HG03521 (cell line): ENCODE measurements around the gene PEAR1.
"Not testable (repeated sequence)": the region's sequence is repeated elsewhere in the genome, so short reads cannot be mapped to it uniquely, and the experiment has no call there.

Experiments
- ATAC-seq: cut with Tn5 transposase; IDR thresholded peaks from one replicate; pipeline ENCODE4 v1.9.1; 2021; ENCODE audit warnings: mild to moderate bottlenecking, moderate library complexity; ENCODE audit not compliant: unreplicated experiment

Gene PEAR1

DNA sequence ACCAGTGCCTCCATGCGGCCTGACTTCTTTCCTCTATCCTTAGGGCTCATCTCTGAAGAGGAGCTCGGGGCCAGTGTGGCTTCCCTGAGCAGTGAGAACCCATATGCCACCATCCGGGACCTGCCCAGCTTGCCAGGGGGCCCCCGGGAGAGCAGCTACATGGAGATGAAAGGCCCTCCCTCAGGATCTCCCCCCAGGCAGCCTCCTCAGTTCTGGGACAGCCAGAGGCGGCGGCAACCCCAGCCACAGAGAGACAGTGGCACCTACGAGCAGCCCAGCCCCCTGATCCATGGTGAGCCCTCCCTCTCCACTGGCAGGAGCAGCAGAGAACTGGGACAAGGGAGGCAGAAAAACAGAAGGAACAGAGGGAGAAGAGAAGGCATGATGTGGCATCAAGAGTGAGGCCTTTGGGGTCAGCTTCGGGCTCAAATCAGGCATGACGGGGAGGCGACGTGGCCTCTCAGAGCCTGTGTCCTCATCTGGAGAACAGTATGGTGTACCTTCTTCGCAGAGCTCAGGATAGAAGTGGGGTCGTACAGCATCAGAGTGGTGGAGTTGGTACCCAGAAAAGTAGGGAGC lies 20.4 kb downstream of the PEAR1 start:
- no peak for ATAC-seq

DNA sequence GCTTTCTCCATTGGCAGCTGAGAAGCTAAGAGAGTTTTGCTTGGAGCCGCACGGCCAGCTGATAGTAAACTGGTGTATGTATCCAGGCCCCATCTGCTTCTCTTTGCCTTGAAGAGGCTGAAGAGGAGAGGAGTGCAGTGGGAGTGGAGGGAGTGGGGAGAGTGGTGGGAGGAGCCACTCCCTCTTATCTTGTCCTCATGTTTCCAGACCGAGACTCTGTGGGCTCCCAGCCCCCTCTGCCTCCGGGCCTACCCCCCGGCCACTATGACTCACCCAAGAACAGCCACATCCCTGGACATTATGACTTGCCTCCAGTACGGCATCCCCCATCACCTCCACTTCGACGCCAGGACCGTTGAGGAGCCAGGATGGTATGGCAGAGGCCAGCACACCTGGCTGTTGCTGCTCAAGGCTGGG lies 20.9 kb downstream of the PEAR1 start:
- ATAC-seq: no peak

DNA sequence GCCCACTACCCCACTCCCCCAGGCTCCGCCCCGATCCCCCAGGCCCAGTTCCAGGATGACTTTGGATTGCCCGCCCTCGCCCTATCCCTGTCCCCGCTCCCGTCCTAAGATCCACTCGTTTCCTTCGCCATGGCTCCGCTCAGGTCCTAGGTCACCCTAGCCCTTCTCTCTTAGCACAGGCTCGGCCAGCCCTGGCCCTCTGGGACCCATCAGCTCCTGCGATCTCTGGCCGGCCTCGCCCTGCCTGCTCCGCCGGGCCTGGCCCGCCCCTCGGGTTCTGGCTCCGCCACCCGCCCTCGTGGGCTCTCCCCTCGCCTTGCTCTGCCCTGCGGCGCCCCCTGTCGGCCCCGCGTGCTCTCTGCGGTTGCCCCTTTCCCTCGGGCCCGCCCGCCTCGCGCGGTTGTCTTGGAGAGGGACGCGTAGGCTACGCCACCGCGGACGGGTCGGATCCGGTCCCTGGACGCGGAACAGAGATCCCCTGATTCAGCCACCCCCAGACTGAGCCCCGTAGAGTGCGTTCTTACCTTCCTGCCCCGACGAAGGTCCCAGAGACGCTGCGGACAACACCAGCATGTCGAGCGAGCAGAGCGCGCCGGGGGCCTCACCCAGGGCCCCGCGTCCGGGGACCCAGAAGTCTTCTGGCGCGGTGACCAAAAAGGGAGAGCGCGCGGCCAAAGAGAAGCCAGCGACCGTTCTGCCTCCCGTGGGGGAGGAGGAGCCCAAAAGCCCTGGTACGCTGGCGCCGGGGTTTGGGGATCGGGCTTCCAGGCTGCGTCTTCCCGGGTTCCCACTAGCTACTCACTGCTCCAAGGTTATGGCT lies 26.9 kb downstream of the PEAR1 start, which contains the start of gene LRRC71:
LRRC71 (plus strand) TSS at position 400 of the 820 bp plus-strand sequence; CDS start at position 572, 172 bp downstream.
- no peak for ATAC-seq

DNA sequence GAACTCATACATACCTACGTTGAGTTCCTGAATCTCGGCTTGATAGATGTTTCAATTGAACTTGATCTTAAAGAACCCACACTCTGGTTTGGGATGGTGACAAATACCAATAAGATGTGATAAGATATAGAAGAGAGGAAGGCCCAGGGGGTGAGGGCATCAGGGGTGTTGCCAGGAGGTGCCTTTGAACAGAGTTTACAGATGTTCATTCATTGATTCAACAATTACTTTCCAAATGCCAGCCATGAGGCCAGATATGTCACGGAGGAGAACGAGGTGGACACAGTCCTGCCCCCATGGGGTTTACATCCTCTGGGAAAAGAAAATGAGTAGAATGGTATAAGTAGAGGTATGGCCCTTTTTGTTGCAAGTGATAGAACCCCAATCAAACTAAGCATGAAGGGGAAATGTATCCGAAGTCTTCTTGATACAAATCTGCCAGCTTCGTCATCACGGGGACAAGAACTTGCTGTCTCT lies 27.6 kb downstream of the PEAR1 start:
- no peak for ATAC-seq

DNA sequence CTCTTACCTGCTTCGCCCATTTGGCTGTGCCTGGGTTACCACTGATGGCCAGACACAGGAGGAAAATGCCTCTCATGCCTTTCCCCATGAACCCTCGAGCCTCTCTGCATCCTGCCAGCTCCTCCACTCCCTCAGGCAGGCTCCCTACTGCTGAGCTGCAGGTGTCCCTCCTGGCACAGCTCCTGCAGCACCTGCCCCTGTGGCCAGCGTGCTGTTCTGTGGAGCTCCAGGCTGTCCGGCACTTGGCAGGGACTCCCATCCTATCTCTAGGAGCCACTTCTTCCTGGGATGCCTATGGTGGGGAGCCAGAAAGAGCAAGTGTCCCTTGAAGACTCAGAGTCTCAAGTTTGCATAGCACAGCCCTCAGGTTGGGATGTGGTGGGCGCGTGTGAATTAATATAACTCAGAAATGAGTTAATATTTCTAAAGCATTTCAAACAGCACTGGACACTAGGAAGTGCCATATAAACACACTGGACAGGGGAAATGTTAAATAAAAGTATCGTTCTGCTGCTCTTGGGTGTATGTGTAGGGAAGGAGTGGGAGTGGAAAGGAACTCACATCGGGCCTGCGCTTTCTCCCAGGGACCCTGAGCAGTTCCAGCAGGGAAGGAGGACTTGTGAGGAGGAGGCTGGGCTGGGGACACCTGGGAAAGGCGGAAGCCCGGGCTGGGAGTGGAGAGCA lies 29.6 kb downstream of the PEAR1 start:
- ATAC-seq: no peak

DNA sequence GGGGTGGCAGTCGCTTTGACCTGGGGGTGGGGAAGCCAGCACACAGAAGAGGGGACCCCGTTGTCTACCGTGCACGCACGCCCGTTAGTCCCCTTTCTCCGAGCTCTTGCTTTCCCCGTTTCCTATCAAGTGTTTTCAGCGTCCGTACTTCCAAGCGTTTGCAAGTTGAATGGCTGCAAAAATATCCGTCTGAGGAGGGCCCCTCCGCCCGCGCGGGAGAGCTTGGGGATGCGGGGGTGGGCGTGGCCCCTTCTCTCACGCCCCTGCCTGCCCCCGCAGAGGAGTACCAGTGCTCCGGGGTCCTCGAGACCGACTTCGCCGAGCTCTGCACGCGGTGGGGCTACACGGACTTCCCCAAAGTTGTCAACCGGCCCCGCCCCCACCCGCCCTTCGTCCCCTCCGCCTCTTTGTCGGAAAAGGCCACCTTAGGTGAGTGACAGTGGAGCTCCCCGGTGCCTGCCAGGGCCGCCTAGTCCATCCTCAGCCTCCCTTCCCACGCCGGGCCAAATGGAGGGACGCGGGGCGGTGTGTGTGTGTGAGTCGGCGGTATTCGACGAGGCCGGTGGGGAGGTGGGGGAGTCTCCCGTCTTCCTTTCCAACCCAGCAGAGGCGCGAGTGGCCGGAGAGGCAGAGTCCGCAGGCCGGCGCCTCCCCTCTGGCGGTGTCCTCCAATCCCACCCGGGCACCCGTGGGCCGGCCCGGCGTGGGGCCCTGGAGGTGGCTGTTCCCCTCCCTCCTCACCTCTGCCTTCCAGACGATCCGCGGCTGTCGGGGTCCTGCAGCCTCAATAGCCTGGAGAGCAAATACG lies 30.4 kb downstream of the PEAR1 start:
- no peak for ATAC-seq

DNA sequence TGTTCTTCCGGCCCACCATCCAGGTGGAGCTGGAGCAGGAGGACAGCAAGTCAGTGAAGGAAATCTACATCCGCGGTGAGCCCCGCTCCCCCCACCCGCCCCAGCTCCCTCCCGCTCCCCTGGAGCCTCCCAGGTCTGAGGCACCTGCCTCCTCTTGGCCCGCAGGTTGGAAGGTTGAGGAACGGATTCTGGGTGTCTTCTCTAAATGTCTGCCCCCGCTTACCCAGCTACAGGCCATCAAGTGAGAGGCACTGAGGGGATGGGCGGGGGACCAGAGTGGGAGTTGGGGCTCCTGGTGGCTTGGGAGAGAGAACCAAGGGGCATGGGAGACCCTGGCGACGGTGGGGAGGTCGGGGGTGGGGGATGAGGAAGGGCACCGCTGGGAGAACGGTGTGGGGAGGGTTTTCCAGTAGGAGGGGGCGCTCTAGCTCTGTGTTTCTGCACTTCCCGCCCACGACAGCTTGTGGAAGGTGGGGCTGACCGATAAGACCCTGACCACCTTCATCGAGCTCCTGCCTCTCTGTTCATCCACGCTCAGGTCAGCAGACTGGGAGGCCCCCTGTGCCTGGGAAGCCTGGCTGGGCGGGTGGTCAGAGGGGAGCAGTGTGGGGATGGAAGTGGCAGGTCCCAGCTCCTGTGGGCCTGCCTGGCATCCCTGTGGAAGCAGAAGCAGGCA lies 31.1 kb downstream of the PEAR1 start:
- no peak for ATAC-seq

DNA sequence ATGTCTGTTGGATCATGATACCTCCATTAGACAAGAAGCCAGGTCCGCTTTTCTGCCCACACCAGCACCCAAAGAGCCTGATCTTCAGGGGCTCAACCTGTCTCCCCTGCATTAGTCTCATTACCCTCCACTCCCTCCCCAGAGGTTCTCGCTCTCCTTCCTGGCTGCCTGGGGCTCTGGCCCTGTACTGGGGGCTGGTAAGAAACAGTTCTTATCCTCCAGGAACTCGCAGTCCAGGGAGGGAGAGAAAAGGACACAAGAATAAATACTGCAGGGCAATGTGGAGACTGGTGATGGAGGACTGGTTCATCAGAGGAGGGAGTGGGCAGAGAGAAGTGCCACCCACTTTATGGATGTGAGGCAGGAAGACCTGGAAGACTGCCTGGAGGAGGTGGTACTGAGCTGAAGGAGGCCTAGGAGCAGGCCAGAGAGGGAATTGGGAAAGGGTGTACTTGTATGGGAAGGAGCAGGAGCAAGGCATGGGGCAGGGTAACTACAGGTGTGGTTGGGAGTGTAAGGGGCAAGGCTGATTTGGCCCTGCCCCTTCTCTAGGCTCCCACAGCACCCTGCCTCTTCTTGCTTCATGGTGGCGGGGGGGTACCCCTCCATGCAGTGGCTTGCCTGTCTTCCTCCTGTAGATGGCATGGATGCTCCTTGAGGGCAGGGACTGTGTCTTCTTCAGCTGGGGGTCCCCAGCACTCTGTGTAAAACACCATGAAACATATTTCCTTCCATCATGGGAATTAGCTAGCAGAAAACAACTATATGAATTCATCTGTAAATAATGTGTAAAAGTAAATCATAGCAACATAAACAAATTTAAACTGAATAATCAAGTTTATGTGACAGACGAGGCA lies 31.9 kb downstream of the PEAR1 start:
- ATAC-seq: no peak

DNA sequence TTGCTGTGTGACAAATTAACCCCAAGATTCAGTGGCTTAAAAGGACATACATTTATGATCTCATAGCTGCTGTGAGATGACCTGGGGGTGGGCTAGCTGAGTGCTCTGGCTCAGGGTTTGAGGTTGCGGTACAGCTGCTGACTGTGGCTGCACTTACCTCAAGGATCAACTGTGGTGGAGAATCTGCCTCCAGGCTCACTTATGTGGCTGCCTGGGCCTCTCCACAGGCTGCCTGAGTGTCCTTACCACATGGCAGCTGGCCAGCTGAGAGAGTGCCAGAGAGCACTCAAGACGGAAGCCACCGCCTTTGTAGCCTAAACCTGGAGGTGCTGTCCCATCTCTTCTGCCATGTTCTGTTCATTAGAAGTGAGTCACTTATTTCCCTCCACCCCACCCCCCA lies 32.7 kb downstream of the PEAR1 start:
- ATAC-seq: no peak

DNA sequence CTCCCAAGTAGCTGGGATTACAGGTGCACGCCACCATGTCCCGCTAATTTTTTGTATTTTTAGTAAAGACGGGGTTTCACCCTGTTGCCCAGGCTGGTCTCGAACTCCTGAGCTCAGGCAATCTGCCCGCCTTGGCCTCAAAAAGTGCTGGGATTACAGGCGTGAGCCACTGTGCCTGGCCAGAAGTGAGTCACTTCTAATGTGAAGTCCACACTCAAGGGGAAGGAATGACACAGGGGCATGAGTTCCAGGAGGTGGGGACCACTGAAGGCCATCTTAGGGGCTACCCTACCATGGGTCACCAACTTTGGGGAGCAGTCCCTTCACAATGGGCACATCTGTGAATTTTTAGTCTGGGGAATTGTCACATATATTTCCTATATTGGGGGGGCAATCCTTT lies 33.2 kb downstream of the PEAR1 start:
- ATAC-seq: not testable (repeated sequence)

DNA sequence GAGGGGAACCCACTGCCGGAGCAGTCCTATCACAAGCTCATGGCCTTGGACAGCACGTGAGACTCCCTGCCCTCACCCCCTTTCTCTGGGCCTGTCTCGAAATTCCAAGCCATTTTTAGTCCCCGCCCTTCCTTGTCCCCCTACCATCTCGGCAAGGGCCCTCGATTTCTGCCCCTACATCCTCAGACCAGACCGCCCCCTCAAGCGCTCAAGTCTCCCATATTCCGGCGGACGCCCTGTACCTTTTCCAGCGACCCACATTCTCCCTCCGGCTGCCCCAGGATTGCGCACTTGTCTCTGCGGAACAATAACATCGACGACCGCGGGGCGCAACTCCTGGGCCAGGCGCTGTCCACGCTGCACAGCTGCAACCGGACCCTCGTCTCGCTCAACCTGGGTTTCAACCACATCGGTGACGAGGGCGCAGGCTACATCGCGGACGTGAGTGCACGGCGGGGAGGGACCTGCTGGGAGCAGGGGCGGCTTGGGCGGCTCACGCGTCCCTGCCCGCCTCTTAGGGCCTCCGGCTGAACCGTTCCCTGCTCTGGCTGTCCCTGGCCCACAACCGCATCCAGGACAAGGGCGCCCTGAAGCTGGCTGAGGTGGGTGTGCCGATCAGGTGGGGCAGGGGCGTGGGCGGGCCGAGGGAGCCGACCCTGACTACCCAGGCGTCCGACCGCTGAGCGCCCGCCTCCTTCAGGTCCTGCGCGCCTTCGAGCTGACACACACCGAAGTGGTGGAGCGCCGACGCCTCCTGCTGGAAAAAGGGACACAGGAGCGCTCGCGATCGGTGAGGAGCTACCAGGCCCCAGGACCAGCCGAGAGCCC lies 33.9 kb downstream of the PEAR1 start:
- ATAC-seq: no peak

DNA sequence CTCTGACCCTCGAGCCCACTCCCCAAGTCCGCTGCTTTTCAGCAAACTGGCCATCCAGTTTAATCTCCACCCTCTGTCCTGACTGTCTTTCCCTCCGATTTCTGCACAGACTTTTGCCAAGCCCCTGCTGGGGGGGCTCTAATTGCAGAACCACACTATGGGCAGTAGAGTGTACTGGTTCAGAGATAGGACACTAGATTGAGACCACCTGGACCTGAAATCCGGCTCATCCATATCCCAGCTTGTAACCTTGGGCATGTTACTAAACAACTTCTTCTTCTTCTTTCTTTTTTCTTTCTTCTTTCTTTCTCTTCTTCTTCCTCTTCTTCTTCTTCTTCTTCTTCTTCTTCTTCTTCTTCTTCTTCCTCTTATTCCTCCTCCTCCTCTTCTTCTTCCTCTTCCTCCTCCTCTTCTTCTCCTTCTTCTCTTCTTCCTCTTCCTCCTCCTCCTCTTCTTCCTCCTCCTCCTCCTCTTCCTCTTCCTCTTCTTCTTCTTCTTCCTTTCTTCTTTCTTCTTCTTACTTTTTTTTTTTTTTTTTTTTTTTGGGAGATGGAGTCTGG lies 34.6 kb downstream of the PEAR1 start:
- ATAC-seq: no peak

DNA sequence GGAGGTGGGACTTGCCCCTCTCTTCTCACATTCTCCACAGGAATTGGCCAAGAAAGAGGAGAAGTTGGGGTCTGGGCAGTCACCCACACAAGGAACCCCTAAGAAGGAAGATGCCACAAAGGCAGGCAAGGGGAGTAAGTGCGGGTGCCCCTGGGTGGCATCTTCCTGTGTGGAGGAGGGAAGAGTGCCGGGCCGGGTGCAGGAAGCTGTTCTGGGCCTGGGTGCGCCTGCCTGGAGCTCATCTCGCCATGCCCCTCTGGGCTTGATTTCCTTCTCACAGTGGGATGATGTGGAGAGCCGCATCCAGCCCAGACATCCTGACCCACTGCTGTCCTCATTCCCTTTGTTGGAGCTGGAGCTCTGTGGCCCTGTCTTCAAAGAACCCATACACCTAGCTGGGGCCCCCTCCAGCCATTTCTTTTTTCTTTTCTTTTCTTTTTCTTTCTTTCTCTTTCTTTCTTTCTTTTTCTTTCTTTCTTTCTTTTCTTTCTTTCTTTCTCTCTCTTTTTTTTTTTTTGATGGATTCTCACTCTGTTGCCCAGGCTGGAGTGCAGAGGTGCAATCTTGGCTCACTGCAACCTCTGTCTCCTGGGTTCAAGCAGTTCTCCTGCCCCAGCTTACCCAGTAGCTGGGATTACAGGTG lies 36.2 kb downstream of the PEAR1 start:
- no peak for ATAC-seq

DNA sequence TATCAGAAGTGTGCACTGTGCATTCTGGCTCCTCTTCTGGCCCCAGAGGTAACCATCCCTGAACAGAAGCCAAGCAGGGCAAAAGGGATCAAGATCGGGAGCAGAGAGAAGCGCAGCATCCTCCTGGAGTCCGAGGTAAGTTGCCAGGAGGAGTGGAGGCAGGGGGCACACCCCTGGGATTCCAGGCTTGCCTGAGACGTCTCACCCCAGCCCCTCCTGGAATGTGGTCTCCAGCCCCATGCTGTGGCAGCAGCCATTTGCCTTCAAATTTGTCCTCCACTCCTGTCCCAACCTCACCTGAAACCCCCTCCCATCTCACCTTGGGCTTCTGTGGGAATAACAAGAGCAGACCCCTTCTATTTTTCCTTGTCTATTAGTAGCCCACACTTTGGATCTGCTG lies 37.0 kb downstream of the PEAR1 start:
- no peak for ATAC-seq

DNA sequence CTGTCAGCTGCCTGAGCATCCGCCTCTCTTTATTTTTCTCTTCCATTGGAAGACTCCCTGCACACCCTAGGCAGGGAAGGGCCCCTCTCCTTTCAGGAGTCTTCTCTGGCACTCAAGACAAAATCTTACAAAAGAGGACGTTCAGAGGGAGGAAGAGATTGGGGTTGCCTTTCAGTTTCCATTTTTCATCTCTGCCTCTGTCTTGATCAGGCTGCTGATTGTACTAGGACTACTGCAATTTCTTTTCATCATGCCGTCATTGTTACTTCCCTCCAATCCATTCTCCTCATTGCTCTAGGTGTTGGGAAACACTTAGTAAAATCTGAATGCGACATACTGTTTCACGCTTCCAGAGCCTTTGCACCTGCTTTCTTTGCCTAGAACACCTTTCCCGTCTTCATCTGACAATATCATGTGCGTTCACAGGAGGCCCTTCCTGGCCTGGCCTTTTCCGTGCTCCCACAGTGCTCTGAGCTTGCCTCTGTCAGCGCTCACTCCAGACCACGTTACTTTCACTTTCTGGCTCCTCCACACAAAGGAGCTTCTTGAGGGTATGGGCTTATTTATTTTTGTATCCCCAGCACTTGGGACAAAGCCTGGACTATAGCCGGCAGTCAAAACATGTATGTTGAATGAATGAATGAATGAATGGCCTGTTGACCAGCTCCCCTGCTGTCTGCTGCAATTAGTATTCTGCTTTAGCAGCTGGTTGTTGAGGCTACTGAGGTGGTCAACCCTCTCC lies 37.9 kb downstream of the PEAR1 start:
- no peak for ATAC-seq

DNA sequence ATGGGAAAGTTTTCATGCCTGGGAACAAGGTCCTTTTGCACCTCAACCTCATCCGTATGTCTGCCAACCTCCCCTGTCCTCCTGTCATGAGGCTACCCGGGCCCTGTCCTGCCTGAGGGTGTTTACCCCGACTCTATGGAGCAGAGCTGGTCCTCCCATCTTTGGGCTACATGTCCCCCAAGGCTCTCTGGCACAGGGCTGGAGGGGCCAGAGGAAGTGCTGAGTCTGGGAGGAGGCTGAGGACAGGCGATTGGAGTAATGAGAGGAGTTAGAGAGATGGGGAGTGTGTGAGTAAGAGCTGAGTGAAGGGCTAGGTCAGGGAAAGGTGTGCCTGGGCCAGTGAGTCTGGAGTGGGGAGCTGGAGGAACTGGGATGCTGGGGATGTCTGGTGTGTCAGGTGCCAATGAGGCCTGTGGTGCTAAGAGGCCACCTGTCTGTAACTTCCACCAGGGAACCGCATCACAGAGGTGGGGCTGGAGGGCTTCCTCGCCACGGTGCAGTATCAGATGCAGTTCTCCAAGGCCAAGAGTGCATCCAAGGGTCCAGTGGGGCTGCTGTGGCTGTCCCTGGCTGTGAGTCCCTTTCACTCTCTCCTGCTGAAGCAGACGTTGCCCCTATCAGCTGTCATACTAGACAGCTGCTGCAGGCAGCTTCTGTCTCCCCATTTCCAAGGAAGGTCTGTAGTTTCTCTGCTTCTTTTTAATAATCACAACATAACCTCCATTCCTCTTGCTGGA lies 38.6 kb downstream of the PEAR1 start:
- ATAC-seq: no peak
